ENCODE measurements around the gene ACBD4. TPM values are rescaled to one million over a fixed set of nuclear protein-coding genes. Genes with fewer than 3 reads are reported as not detected.

Gene ACBD4
- total RNA-seq, 1 donor from 2014 or later: 11.5 TPM

GRCh38 chr17:45130681-45131615 is 4.5 kb upstream of the ACBD4 start:
- no peaks in the 10 kb centered on the region for H3K27me3 Mint-ChIP-seq
- TF ChIP-seq CTCF (conservative IDR thresholded peaks at IDR 0.05): no peak
- peak overlapping the region; percentile 74 for H3K27ac Mint-ChIP-seq
- peaks cover 3% of the 10 kb centered on the region for H3K36me3 Mint-ChIP-seq
- H3K9me3 Mint-ChIP-seq: no peaks in the 10 kb centered on the region
- peaks cover 23% of the 10 kb centered on the region for H3K4me1 Mint-ChIP-seq (ENCODE audit: unreplicated experiment)
- peak overlapping the region; percentile 79 for H3K4me3 Mint-ChIP-seq
- DNase-seq (ENCODE audit: extremely low spot score, unreplicated experiment): no peak

GRCh38 chr17:45131616-45132319 is 3.7 kb upstream of the ACBD4 start:
- Mint-ChIP-seq H3K9me3 (no peaks in the 10 kb centered on the region), H3K4me1 (ENCODE audit: unreplicated experiment) (peaks cover 23% of the 10 kb centered on the region), H3K27ac (peak overlapping the region; percentile 74)

GRCh38 chr17:45132320-45132571 is 3.2 kb upstream of the ACBD4 start, which contains the start of gene PLCD3:
PLCD3 (minus strand) TSS chr17:45132515; CDS start chr17:45132410, 105 bp downstream.
- H3K9me3 Mint-ChIP-seq: no peaks in the 10 kb centered on the region
- peaks cover 3% of the 10 kb centered on the region for H3K36me3 Mint-ChIP-seq
- H3K27me3 Mint-ChIP-seq: no peaks in the 10 kb centered on the region
- peaks cover 23% of the 10 kb centered on the region for H3K4me1 Mint-ChIP-seq (ENCODE audit: unreplicated experiment)
- no peak for TF ChIP-seq CTCF (conservative IDR thresholded peaks at IDR 0.05)
- peak within 1 kb of the TSS; percentile 83 for H3K27ac Mint-ChIP-seq
- no peak for DNase-seq (ENCODE audit: extremely low spot score, unreplicated experiment)
- peak within 1 kb of the TSS; percentile 91 for H3K4me3 Mint-ChIP-seq

More at GRCh38 chr17:45131616-45132319, 3.7 kb upstream of the ACBD4 start:
- H3K4me3 Mint-ChIP-seq: peak overlapping the region; percentile 79
- TF ChIP-seq CTCF (conservative IDR thresholded peaks at IDR 0.05): peak; percentile 100
- H3K36me3 Mint-ChIP-seq: peaks cover 3% of the 10 kb centered on the region
- no peaks in the 10 kb centered on the region for H3K27me3 Mint-ChIP-seq
- peak; percentile 86 for DNase-seq (ENCODE audit: extremely low spot score, unreplicated experiment)

- TF ChIP-seq CTCF (conservative IDR thresholded peaks at IDR 0.05): peak; percentile 77
- DNase-seq (ENCODE audit: extremely low spot score, unreplicated experiment): no peak
- H3K4me1 Mint-ChIP-seq (ENCODE audit: unreplicated experiment): peaks cover 19% of the 10 kb centered on the region
These were observed 2.7 kb upstream of the ACBD4 start for GRCh38 chr17:45132572-45133463.

More at GRCh38 chr17:45132572-45133463, 2.7 kb upstream of the ACBD4 start:
- H3K36me3 Mint-ChIP-seq: peaks cover 3% of the 10 kb centered on the region
- peak overlapping the region; percentile 83 for H3K27ac Mint-ChIP-seq
- no peaks in the 10 kb centered on the region for H3K9me3 Mint-ChIP-seq
- H3K27me3 Mint-ChIP-seq: no peaks in the 10 kb centered on the region
- peak overlapping the region; percentile 91 for H3K4me3 Mint-ChIP-seq

Measured in type B pancreatic cell (in vitro differentiated cells).